ENCODE measurements around the gene RAET1G.
"Not testable (repeated sequence)": the region's sequence is repeated elsewhere in the genome, so short reads cannot be mapped to it uniquely, and the experiment has no call there.

RAET1G gene

DNA sequence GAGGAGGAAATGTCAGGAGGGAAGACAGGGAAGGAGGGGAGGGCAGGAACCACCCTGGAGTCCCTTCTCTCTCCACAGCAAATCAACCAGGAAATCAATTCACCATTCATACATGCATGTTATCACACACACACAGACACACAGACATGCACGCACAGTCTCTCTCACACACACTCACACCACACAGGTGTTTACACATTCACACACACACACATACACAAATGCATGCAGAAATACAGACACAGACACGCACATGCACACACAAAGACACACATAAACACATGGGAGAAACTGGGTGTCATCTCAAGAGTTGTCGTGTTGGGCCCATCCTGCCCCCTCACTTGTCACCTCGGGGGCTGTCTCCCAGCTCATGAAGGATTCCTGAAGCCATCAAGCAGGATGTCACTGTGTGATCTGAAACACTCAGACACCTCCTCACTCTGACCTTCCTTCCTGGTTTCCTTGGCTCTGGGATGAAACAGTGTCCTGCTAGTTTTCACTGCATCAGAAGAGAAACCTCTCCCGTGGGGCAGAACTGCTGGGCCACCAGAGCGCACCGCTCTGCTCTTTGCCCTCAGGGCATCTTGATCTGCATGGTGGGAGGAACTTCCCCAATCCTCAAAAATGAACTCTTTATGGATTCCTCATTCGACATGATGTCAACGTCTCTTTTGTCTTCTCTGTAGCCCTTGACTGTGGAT lies 9.2 kb downstream of the RAET1G start:
- no peak for DNase-seq (ENCODE audit: low read depth in 4 of 4, low spot score in 1 of 4)

DNA sequence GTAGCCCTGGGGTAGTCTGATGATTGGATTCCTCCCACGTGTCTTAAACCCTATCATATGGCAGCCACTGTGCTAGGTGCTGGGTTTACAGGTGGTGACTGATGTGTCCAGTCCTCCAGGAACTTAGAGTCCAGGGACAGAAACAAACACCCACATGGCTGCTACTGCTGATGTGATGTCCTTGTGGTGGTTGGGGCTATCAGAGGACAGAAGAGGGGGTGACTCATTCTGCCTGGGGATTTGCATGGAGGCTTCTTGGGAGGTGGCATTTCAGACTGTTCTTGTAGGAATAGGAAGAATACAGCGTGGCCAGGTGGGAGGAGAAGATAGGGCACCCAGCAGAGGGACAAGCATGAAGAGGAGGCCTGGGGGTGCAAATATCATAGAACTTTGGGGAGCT lies 9.8 kb downstream of the RAET1G start:
- DNase-seq (ENCODE audit: low read depth in 4 of 4, low spot score in 1 of 4), result no peak

DNA sequence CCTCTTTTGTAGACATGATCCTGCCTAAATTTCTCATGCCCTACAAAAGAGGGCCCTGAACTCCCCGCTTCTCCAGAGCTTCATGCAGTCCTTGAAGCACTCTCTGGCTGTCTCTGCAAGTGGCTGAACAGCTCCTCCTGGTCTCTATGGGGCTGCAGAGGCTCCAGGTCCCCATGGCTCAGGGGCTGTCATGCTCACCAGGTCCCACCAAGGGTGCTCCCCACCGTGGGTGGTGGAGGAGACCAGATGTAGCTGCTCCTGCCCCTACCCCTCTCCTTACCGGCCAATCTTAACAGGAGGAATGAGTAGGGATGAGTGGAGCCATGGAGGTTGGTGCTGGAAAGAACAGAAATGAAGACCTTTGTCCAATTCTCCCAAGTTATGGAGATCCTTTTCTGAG lies 10.2 kb downstream of the RAET1G start:
- not testable (repeated sequence) for DNase-seq (ENCODE audit: low read depth in 4 of 4, low spot score in 1 of 4)

DNA sequence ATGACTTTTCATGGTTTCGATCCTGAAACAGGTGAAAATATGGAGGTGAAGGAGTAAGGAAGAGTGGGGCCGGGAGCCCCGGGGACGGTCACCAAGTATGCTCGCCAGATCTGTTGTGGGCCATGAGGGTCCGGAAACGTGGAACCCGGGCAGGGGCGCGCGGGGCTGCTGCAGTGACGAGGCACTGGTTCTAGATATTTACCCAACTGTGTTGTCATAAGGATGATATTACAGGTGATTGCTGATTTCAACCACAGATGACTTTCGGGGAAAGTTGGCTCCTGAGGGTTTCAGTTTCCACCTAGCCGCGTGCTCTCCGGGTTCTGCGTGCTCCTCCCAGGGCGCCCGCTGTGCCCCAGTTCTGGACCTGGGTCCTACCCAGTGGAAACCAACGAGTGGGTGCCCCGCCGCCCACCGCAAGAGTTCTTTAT lies 12.2 kb downstream of the RAET1G start:
- DNase-seq (ENCODE audit: low read depth in 4 of 4, low spot score in 1 of 4), result no peak

DNA sequence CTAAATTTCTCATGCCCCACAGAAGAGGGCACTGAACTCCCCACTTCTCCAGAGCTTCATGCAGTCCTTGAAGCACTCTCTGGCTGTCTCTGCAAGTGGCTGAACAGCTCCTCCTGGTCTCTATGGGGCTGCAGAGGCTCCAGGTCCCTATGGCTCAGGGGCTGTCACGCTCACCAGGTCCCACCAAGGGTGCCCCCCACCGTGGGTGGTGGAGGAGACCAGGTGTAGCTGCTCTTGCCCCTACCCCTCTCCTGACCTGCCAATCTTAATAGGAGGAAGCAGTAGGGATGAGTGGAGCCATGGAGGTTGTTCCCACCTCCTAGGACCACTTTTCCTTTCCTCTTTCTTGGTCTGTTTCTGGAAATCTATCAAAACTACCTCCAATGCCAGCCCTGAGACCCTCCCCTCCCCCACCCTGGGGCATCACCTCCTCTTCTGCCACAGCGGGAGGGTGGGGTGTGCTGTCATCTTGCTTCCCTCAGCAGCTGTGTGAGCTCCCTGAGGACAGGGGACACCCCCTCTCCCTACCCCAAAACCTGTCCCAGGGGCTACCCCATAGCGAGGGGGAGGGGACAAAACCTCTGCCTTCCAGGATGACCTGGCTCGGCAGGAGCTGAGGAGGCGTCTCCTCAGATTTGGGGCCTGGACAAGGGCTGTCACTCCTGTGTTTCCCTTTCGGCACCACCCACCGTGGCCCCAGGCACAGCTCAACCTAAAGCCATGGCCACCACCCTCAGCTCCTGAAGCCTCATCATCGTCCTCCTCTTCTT lies 13.0 kb downstream of the RAET1G start:
- no peak for DNase-seq (ENCODE audit: low read depth in 4 of 4, low spot score in 1 of 4)

DNA sequence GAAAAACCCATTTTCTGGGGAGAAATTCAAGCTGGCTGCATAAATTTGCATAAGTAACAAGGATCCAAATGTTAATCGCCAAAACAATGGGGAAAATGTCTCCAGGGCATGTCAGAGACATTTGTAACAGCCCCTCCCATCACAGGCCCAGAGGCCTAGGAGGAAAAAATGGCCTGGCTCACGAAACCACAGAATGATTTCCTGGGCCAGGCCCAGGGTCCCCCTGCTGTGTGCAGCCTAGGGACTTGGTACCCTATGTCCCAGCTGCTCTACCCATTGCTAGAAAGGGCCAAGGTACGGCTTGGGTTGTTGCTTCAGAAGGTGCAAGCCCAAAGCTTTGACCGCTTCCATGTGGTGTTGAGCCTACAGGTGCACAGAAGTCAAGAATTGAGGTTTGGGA lies 14.4 kb downstream of the RAET1G start:
- not testable (repeated sequence) for DNase-seq (ENCODE audit: low read depth in 4 of 4, low spot score in 1 of 4)

DNA sequence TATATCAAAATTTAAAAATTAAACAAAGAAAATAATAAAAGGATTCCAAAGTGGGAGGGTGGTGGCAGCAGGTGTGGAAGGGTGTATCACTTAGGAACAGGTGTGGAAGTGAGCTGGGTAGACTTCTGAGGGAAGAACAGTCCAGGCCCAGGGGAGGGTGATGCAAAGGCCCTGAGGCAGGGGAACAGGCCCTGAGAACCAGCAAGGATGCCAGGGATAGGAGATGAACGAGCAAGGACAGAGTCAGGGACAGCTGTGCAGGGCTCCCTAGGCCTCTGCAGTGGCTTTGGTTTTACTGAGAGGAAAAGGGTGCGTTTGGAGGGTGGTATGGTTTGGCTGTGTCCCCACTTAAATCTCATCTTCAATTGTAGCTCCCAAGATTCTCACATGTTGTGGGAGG lies 15.6 kb downstream of the RAET1G start:
- DNase-seq (ENCODE audit: low read depth in 4 of 4, low spot score in 1 of 4), result no peak

DNA sequence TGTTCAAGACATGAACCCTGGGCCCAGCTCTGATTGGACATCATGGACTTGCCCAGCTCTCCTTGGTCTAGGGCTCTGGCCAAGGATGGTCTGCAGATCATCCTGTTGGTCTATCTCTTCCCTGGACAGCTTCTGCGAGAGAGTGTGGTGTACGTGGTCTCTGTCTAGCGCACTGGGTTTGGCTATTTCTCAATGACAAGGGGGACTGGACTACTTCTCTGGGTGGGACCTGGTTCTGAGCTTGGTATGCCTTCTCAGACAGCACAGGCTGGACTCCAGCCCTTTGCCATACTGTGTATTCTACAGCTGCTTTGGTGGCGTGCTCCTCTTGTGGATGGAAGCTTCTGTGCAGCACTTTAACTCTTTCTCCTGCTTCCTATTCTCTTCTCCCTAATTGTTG lies 16.5 kb downstream of the RAET1G start:
- DNase-seq (ENCODE audit: low read depth in 4 of 4, low spot score in 1 of 4), result no peak

DNA sequence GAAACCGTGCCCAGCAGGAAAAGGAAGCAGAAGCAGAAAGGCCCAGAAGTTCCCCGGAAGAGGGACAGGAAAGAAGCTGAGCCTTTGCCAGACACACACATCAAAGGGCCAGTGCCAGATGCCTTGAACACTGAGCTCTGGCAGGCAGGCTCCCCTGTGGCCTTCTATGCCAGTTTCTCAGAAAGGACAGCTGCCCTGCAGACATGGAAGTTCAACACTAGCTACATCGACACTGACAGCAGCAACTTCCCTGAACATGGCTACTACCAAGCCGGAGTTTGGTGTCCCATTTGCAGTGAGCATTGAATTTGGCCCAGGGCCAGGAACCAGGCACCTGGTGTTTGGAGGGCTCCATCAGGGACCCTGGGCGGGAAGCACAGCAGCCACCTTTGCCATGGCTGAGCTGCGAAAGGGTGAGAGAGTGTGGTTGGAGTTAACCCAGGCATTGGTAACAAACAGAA lies 17.0 kb downstream of the RAET1G start:
- no peak for DNase-seq (ENCODE audit: low read depth in 4 of 4, low spot score in 1 of 4)

DNA sequence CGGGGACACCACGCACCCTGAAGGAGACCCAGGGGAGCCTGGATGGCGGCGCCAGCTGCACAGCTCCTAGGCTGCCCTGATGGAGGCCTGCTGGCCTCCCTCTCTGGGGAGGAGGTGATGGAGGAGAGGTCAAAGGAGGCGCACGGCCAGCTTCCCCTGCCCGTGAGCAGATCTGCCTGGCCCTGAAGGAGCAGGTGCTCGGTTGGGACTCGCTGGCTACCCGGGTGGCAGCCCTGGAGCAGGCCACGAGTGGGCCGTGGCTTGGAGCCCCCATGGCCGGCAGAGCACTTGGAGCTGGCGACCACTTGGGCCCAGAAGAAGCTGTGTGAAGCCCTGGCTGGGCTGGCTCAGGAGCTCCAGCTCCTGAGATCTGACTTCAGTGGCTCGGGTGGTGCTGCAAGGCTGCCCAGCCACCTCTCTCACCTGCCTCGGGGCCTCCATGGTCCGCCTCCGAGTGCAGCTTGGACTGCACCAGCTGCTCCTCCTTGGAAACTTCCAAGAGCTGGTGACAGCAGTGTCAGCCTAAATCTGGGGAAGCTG lies 17.5 kb downstream of the RAET1G start:
- DNase-seq (ENCODE audit: low read depth in 4 of 4, low spot score in 1 of 4), result no peak

DNA sequence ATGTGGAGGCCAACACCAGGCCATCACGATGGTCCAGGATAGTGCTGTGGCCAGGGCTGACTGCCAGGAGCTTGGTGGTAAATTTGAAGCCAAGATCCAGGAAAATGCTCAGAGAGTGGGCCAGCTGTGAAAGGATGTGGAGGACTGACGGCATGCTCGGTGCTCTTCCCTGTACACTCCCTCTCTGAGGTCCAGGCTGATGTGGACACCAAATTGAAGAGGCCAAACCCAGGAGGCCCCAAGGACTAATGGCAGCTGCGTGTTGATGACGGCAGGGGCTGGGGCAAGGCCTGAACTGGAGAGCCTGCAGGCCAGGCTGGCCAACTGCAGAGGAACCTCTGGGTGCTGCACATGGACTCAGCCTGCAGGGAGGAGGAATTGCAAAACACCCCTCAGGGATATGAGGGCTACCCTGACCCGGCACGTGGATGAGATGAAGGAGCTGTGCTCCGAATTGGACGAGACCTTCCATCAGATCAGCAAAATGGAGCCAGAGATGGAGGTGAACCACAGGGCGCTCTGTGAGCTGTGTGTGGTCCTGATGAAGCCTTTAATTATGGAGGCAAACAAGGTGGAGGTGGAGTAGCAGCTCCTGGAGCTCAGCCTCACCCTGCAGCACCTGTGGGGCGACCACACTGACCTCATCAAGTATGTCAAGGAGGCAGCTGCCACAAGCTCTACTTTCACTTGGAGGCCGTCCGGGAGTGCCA lies 18.1 kb downstream of the RAET1G start:
- DNase-seq (ENCODE audit: low read depth in 4 of 4, low spot score in 1 of 4), result no peak

DNA sequence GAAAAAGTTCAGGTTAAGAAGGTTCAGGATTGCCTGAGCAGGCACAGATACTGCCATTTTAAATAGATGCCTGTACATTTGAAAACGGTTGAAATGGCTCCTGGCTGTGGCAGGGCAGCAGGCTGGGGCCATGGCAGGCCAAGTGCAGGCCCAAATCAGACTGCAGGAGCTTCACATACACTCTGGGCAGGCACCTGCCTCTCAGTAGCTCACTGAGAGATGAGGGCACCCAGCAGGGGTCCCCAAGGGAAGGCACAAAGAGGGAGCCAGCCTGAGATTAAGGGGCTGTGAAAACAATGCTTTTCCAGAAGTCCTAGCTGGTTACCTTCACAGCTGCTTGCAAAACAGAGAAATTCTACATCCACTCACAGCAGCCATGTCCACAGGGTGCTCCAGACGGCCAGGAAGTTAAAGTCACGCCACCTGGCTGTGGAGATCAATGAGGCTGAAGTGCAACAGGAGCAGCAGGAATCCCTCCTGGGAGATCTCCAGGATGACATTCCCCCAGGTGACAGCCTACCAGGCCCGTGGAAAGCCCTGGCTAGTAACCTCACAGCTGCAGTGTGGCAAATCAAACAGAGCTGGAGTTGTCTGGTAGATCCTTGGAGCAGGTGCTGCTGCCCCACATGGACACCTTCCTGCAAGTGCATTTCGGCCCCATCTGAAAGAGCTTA lies 18.8 kb downstream of the RAET1G start:
- no peak for DNase-seq (ENCODE audit: low read depth in 4 of 4, low spot score in 1 of 4)

DNA sequence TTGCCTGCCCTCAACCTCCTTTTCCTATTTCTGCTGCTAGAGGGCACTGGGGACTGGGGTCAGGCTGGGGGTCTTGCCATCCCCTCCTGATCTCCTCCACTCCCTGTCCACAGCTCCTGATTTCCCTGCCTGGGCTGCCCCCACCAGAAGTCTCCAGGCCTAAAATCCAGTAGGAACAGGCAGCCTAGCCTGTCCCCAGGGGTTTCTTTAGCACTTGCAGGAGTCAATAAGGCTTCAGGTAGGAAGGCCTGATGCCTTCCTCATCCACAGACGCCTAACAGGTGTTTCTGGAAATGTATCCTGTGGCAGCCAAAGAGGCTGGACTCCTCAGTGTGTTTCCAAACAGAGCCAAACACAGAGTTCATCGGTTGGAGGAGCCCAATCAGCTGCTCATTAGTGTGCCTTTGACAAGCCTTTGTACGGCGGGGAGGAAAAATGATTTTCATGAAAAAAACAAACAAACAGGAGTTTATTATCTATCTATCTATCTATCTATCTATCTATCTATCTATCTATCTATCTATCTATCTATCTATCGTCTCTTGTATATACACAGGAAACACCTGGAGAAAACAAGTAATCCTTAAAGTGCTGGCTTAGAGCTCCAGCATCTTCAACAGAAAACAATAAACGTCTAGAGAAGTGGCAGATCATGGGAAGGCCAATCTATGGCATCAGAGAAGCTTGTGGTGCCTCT lies 21.3 kb downstream of the RAET1G start:
- no peak for DNase-seq (ENCODE audit: low read depth in 4 of 4, low spot score in 1 of 4)

DNA sequence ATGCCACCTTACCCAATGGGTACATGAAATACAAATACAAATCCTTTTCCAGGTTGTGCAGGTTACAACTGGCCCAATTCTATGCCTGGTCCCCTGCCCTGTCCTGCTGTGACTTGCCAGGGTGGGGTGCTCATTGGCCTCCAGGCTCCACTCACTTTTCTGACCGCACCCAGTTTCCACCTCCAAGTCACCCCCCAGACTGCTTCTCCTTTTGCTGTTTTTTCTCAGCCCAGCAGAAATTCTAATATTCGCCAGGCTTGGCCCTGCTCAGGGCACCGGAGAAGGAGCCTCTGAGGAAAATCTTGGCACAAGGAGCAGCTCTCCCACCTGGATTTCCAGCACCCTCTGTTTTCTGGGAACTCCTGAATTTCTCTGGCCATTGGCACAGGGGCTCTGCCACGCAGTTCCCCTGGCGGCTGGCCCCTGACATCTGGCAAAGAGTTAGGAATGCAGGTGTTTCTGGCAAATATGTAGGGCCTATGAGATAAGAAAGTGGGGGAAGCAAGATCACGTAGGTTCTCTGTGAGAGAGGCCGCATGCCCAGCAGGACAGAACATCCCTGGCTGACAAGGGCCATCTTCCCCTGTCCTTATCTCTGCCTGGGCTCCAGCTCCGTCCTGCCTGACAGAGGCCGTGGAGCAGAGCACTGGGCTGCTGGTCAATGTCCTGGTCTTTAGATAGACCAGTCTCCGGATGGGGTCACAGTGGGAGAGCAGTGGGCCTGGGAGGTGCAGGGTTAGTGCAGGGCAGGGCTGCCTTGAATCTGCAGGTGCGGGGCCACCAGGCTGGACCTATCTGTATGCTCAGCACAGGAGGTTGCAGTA lies 22.1 kb downstream of the RAET1G start:
- DNase-seq (ENCODE audit: low read depth in 4 of 4, low spot score in 1 of 4), result no peak

DNA sequence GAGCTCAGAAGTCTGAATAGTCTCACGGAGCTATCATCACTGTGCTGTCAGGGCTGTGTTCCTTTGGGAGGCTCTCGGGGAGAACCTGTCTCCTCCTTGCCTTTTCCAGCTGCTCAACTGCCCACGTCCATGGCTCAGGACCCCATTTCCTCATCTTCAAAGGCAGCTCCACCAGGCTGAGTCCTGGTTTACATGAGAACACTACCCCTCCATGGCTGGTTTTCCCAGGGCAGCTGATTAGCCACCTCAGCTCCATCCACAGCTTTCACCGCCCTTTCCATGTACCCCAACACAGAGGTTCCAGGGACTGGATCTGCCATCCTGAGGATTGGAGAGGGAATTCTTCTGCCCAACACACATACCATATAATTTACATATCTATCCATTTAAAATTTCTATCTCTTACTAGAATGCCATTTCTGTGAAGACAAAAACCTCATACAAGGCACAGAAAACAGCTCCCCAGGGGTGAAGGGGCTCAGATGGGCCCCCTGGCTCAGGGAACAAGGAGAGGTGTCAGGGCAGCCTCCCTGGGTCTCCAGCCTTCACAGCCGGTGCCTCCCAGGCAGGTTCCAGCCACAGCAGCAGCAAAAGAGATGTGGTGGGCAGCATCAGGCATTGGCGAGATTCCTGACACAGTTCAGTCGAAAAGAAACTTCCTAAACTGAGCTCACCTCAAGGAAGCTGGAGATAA lies 22.8 kb downstream of the RAET1G start:
- no peak for DNase-seq (ENCODE audit: low read depth in 4 of 4, low spot score in 1 of 4)

DNA sequence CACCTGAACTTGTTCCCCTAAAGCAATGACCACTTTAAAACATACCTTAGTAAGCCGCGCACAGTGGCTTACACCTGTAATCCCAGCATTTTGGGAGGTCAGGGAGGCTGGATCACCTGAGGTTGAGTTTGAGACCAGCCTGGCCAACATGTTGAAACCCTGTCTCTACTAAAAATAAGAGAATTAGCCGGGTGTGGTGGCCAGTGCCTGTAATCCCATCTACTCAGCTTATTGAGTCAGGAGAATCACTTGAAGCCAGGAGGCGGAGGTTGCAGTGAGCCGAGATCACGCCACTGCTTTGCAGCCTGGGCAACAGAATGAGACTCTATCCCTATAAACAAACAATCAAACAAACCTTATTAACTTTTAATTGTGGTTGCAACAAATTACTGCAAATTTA lies 23.4 kb downstream of the RAET1G start:
- DNase-seq (ENCODE audit: low read depth in 4 of 4, low spot score in 1 of 4), result no peak

DNA sequence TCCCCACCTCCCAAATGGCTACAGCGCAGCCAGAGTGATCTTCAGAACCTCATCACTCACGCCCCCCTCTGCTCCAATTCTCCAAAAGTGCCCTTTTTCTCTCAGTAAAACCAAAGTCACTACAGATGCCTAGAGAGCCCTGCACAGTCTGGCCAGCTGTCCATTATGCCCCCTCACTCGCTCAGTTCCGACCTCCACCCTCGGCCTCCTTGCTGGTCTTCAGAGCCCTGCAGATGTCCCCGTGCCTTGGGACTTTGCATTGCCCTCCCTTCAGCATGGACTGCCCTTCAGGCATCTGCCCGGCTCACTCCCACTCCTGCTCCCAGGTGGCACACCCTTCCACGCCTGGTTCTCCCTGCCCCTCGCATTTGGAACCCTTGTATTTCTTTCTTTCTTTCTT lies 24.0 kb downstream of the RAET1G start:
- DNase-seq (ENCODE audit: low read depth in 4 of 4, low spot score in 1 of 4), result no peak

DNA sequence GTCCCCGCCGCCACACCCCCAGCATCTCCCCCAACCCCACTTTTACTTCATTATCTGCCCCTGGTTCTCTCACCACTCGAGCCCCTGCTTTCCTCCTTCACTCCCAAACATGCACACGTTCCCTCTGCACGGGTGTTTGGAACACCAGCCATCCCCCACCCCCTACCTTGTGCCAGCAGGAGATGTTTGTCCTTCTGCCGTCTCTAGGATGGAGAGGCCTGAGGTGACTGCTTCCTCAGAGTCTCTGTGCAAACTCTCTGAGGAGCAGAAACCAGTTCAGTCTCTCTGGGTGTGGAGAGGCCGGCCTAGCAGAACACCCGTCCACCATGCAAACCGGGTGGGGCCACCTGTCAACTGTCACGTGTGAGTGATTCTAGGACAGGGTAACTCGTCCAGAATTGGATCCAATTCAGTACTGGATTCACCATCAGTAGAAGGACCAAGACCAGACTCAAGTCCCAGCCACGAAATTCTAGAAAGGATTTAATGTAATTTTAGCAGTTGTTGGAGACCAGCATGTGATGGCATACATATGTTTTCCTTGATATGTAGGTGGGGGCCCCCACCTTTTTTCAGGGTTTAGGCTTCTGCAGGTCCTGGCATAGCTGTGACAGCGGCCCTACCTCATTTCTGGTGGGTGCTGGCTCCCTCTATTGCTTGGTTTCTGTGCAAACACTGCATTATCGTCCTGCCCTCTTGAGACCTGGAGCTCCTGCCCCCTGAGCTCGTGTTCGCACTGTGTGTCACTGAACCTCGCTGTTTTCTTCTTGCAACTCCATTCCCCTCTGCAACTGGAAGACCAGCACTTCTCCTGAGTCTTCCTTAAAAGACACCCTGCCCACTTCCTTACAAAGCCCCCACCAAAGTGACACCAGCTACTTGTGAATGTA lies 24.8 kb downstream of the RAET1G start, which contains the start of gene RAET1E:
TSS of gene RAET1E (minus strand) at position 259 of the 890 bp plus-strand sequence. CDS start 7,212 bp downstream, outside the sequence.
- no peak for DNase-seq (ENCODE audit: low read depth in 4 of 4, low spot score in 1 of 4)

All from stimulated activated CD4-positive, alpha-beta T cell treated with anti-CD3 and anti-CD28 coated beads, Interleukin-1b, Interleukin-23, amount 100 ng/mL, for 24 hours (primary cell).